ENCODE data around the gene ZC3HAV1. TPM values are rescaled to one million over a fixed set of nuclear protein-coding genes. Genes with fewer than 3 reads are reported as not detected.
"Not testable (repeated sequence)": the region's sequence is repeated elsewhere in the genome, so short reads cannot be mapped to it uniquely, and the experiment has no call there.

ZC3HAV1 gene
- total RNA-seq, 1 donor from 2014 or later: 6.5 TPM

- ATAC-seq (ENCODE audit: poor library complexity) (no peak), DNase-seq (no peak)
- intact Hi-C loops (cut with DNase I): no loop called here
Measured at GRCh38 chr7:139065323-139065722, 44.2 kb downstream of the ZC3HAV1 start.

- intact Hi-C loops (cut with DNase I): loop anchor here (5.0 kb wide), 1 partner anchor 34 kb away; no protein-coding TSS in a partner anchor
- DNase-seq: no peak
- ATAC-seq (ENCODE audit: poor library complexity): no peak
Measured at GRCh38 chr7:139061416-139061815, 48.1 kb downstream of the ZC3HAV1 start.

GRCh38 chr7:139060695-139061237 is 48.8 kb downstream of the ZC3HAV1 start:
- ATAC-seq (ENCODE audit: poor library complexity) (no peak), DNase-seq (no peak)
- intact Hi-C loops (cut with DNase I): loop anchor here (5.0 kb wide), 1 partner anchor 33 kb away; no protein-coding TSS in a partner anchor

GRCh38 chr7:139059905-139060304 is 49.6 kb downstream of the ZC3HAV1 start:
- DNase-seq: no peak
- intact Hi-C loops (cut with DNase I): loop anchor here (5.0 kb wide), 1 partner anchor 33 kb away; no protein-coding TSS in a partner anchor
- no peak for ATAC-seq (ENCODE audit: poor library complexity)

- intact Hi-C loops (cut with DNase I): no loop called here
- ATAC-seq (ENCODE audit: poor library complexity) (peak; percentile 77), DNase-seq (no peak)
Measured at GRCh38 chr7:139058943-139059342, 50.6 kb downstream of the ZC3HAV1 start.

GRCh38 chr7:139055674-139056073 is 53.8 kb downstream of the ZC3HAV1 start:
- intact Hi-C loops (cut with DNase I): no loop called here
- no peak for ATAC-seq (ENCODE audit: poor library complexity)
- no peak for DNase-seq

GRCh38 chr7:139054656-139055055 is 54.9 kb downstream of the ZC3HAV1 start:
- intact Hi-C loops (cut with DNase I); ATAC-seq (ENCODE audit: poor library complexity); DNase-seq: not testable (repeated sequence)

GRCh38 chr7:139054101-139054500 is 55.4 kb downstream of the ZC3HAV1 start:
- ATAC-seq (ENCODE audit: poor library complexity) (no peak), DNase-seq (no peak)
- intact Hi-C loops (cut with DNase I): no loop called here

- ATAC-seq (ENCODE audit: poor library complexity) (no peak), DNase-seq (no peak)
- intact Hi-C loops (cut with DNase I): no loop called here
Measured at GRCh38 chr7:139051655-139052054, 57.9 kb downstream of the ZC3HAV1 start.

GRCh38 chr7:139049936-139050335 is 59.6 kb downstream of the ZC3HAV1 start:
- ATAC-seq (ENCODE audit: poor library complexity) (no peak), DNase-seq (no peak)
- intact Hi-C loops (cut with DNase I): no loop called here

- intact Hi-C loops (cut with DNase I): no loop called here
- DNase-seq (no peak), ATAC-seq (ENCODE audit: poor library complexity) (no peak)
Measured at GRCh38 chr7:139049111-139049510, 60.4 kb downstream of the ZC3HAV1 start.

- no peak for ATAC-seq (ENCODE audit: poor library complexity)
- intact Hi-C loops (cut with DNase I): no loop called here
- no peak for DNase-seq
Measured at GRCh38 chr7:139047970-139048369, 61.5 kb downstream of the ZC3HAV1 start.

GRCh38 chr7:139046143-139046542 is 63.4 kb downstream of the ZC3HAV1 start:
- ATAC-seq (ENCODE audit: poor library complexity): no peak
- no peak for DNase-seq
- intact Hi-C loops (cut with DNase I): no loop called here

GRCh38 chr7:139044813-139045794 is 64.4 kb downstream of the ZC3HAV1 start:
- no peak for DNase-seq
- ATAC-seq (ENCODE audit: poor library complexity): no peak
- intact Hi-C loops (cut with DNase I): no loop called here

GRCh38 chr7:139043823-139044812 is 65.4 kb downstream of the ZC3HAV1 start:
- intact Hi-C loops (cut with DNase I): no loop called here
- no peak for DNase-seq
- ATAC-seq (ENCODE audit: poor library complexity): no peak

GRCh38 chr7:139041378-139042085 is 68.0 kb downstream of the ZC3HAV1 start:
- DNase-seq (no peak), ATAC-seq (ENCODE audit: poor library complexity) (no peak)
- intact Hi-C loops (cut with DNase I): no loop called here

- DNase-seq (no peak), ATAC-seq (ENCODE audit: poor library complexity) (no peak)
- intact Hi-C loops (cut with DNase I): no loop called here
Measured at GRCh38 chr7:139038691-139039090, 70.8 kb downstream of the ZC3HAV1 start.

GRCh38 chr7:139036901-139037300 is 72.6 kb downstream of the ZC3HAV1 start:
- ATAC-seq (ENCODE audit: poor library complexity): no peak
- intact Hi-C loops (cut with DNase I): no loop called here
- no peak for DNase-seq
